Measurements from ENCODE around the gene KCNA3. TPM values are rescaled to one million over a fixed set of nuclear protein-coding genes. Genes with fewer than 3 reads are reported as not detected.

KCNA3 gene
- total and polyA plus RNA-seq, 4 donors = 0.23 to 2.2 (median 0.34) TPM

DNA sequence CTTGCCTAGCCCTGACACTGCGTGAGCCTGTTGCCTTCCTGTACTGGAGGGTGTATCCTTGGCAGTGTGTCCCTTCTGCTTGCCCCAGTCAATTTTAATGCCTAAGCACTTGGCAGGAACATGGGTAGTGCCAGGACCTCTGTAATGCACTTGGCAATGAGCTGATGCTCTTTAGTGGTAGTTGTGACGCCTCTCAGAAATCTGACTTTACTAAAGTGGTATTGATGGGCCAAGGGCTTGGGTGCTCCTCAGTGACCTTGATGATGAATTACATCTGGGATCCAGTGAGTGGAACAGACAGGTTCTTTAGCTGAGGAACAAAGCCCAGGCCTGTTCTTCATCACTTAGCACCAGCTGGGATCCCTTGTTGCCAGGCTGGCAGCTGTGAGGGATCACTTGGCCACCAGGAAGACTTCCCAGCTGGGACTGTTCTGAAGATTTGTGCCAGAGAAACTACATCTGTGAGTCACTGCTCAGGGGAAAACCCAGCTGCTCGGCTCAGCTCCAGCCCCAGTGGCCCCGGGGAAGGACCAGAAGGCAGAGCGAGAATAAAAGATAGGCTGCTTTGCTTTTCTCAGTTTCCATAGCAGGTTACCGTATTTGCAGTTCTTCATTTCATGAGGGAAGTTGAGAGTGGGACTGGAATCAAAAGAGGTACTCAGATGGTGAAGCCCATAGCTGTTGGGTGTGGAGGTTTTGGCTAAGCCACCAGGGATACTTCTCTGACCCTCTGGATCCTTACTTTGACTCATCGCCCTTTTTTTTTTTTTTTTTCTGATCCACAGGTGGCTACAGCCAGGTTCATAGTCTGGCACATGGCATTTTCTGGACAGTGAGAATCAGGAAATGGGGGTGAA lies 40.1 kb downstream of the KCNA3 start:
- no peak overlapping the region for H3K4me3 ChIP-seq (ENCODE audit: low read depth in 1 of 3, low read length in 3 of 3)
- no peaks in the 10 kb centered on the region for H3K36me3 ChIP-seq (ENCODE audit: control insufficient read depth in 4 of 4, insufficient read depth in 3 of 4, low read depth in 1 of 4, low read length in 3 of 4)
- no peak overlapping the region for H3K9ac ChIP-seq (ENCODE audit: low read depth in 1 of 2, low read length in 2 of 2)
- H3K27ac ChIP-seq (ENCODE audit: low read depth in 1 of 2, low read length in 2 of 2) = no peak overlapping the region
- no peaks in the 10 kb centered on the region for H3K9me3 ChIP-seq (ENCODE audit: control insufficient read depth in 4 of 4, low read length in 3 of 4)
- WGBS = 65% methylated on average over 7 of the region's 7 CpGs
- H3K4me1 ChIP-seq (ENCODE audit: control insufficient read depth in 4 of 4, insufficient read depth in 4 of 4, low read length in 3 of 4) = no peaks in the 10 kb centered on the region
- no peak for DNase-seq (ENCODE audit: low spot score)
- TF ChIP-seq EGR1 (IDR thresholded peaks at IDR 0.05; ENCODE audit: low read depth in 2 of 2) = no peak
- TF ChIP-seq HNF4A (conservative IDR thresholded peaks at IDR 0.05) = no peak
- TF ChIP-seq, protein P1, sequence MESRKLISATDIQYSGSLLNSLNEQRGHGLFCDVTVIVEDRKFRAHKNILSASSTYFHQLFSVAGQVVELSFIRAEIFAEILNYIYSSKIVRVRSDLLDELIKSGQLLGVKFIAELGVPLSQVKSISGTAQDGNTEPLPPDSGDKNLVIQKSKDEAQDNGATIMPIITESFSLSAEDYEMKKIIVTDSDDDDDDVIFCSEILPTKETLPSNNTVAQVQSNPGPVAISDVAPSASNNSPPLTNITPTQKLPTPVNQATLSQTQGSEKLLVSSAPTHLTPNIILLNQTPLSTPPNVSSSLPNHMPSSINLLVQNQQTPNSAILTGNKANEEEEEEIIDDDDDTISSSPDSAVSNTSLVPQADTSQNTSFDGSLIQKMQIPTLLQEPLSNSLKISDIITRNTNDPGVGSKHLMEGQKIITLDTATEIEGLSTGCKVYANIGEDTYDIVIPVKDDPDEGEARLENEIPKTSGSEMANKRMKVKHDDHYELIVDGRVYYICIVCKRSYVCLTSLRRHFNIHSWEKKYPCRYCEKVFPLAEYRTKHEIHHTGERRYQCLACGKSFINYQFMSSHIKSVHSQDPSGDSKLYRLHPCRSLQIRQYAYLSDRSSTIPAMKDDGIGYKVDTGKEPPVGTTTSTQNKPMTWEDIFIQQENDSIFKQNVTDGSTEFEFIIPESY (IDR thresholded peaks at IDR 0.05) = no peak
- no peak for TF ChIP-seq RAD21 (IDR thresholded peaks at IDR 0.05)
- TF ChIP-seq JUND (IDR thresholded peaks at IDR 0.05) = no peak
- TF ChIP-seq YY1 (IDR thresholded peaks at IDR 0.05) = no peak
- TF ChIP-seq, protein P2, sequence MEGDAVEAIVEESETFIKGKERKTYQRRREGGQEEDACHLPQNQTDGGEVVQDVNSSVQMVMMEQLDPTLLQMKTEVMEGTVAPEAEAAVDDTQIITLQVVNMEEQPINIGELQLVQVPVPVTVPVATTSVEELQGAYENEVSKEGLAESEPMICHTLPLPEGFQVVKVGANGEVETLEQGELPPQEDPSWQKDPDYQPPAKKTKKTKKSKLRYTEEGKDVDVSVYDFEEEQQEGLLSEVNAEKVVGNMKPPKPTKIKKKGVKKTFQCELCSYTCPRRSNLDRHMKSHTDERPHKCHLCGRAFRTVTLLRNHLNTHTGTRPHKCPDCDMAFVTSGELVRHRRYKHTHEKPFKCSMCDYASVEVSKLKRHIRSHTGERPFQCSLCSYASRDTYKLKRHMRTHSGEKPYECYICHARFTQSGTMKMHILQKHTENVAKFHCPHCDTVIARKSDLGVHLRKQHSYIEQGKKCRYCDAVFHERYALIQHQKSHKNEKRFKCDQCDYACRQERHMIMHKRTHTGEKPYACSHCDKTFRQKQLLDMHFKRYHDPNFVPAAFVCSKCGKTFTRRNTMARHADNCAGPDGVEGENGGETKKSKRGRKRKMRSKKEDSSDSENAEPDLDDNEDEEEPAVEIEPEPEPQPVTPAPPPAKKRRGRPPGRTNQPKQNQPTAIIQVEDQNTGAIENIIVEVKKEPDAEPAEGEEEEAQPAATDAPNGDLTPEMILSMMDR (IDR thresholded peaks at IDR 0.05; ENCODE audit: low read depth, low read length, missing input control) = no peak
- no peak for TF ChIP-seq RXRA (IDR thresholded peaks at IDR 0.05)
- no peak for TF ChIP-seq SP1 (IDR thresholded peaks at IDR 0.05)
- no peaks in the 10 kb centered on the region for H3K27me3 ChIP-seq (ENCODE audit: control insufficient read depth in 4 of 4, insufficient read depth in 4 of 4, low read length in 3 of 4)

DNA sequence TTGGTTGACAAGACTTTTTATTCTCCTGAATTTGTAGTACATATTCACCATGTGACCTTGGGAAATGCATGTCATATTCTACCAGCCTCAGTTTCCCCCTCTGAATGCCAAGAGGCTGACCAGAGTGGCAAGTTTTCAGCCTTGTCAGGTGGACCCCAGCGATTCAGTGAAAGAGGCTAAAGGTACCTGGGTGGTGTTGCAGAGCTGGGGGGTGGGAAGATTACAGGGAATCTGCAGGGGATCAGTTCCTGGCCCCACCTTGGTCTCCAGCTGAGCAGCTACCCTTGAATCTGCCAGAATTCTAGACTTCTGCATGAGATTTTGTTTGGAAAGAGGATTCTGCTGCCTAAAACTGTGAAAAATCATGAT lies 40.7 kb downstream of the KCNA3 start:
- Histone ChIP-seq H3K27ac (ENCODE audit: low read depth in 1 of 2, low read length in 2 of 2) (no peak overlapping the region), H3K9me3 (ENCODE audit: control insufficient read depth in 4 of 4, low read length in 3 of 4) (no peaks in the 10 kb centered on the region), H3K27me3 (ENCODE audit: control insufficient read depth in 4 of 4, insufficient read depth in 4 of 4, low read length in 3 of 4) (no peaks in the 10 kb centered on the region), H3K4me3 (ENCODE audit: low read depth in 1 of 3, low read length in 3 of 3) (no peak overlapping the region), H3K36me3 (ENCODE audit: control insufficient read depth in 4 of 4, insufficient read depth in 3 of 4, low read depth in 1 of 4, low read length in 3 of 4) (no peaks in the 10 kb centered on the region), H3K4me1 (ENCODE audit: control insufficient read depth in 4 of 4, insufficient read depth in 4 of 4, low read length in 3 of 4) (no peaks in the 10 kb centered on the region), H3K9ac (ENCODE audit: low read depth in 1 of 2, low read length in 2 of 2) (no peak overlapping the region)
- WGBS = 44% methylated on average over 1 of the region's 1 CpG
- DNase-seq (ENCODE audit: low spot score) = no peak
- TF ChIP-seq RAD21 (IDR thresholded peaks at IDR 0.05) = no peak
- TF ChIP-seq, protein P3, sequence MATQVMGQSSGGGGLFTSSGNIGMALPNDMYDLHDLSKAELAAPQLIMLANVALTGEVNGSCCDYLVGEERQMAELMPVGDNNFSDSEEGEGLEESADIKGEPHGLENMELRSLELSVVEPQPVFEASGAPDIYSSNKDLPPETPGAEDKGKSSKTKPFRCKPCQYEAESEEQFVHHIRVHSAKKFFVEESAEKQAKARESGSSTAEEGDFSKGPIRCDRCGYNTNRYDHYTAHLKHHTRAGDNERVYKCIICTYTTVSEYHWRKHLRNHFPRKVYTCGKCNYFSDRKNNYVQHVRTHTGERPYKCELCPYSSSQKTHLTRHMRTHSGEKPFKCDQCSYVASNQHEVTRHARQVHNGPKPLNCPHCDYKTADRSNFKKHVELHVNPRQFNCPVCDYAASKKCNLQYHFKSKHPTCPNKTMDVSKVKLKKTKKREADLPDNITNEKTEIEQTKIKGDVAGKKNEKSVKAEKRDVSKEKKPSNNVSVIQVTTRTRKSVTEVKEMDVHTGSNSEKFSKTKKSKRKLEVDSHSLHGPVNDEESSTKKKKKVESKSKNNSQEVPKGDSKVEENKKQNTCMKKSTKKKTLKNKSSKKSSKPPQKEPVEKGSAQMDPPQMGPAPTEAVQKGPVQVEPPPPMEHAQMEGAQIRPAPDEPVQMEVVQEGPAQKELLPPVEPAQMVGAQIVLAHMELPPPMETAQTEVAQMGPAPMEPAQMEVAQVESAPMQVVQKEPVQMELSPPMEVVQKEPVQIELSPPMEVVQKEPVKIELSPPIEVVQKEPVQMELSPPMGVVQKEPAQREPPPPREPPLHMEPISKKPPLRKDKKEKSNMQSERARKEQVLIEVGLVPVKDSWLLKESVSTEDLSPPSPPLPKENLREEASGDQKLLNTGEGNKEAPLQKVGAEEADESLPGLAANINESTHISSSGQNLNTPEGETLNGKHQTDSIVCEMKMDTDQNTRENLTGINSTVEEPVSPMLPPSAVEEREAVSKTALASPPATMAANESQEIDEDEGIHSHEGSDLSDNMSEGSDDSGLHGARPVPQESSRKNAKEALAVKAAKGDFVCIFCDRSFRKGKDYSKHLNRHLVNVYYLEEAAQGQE (IDR thresholded peaks at IDR 0.05) = no peak
- TF ChIP-seq, protein P4, sequence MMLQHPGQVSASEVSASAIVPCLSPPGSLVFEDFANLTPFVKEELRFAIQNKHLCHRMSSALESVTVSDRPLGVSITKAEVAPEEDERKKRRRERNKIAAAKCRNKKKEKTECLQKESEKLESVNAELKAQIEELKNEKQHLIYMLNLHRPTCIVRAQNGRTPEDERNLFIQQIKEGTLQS (IDR thresholded peaks at IDR 0.05) = no peak
